Naive B cell (primary cell): Measurements from ENCODE around the gene TMEM131. TPM values are rescaled to one million over a fixed set of nuclear protein-coding genes. Genes with fewer than 3 reads are reported as not detected.
"Not testable (repeated sequence)": the region's sequence is repeated elsewhere in the genome, so short reads cannot be mapped to it uniquely, and the experiment has no call there.

Source experiments
- ATAC-seq, 2 donors: fragments of 150-1000 bp; cut with Tn5 transposase; 2 replicates each; pipeline ENCODE4 v1.10.0; 2021; ENCODE audit warnings: low read depth in 2 of 2, mild to moderate bottlenecking in 2 of 2, moderate library complexity in 2 of 2
- DNase-seq: peaks from one replicate; pipeline ENCODE4 v3.0.0; 2022
- H3K27ac Mint-ChIP-seq, 6 donors: one replicate each; pipeline ENCODE4 v1.8.0; 2020 to 2022; ENCODE audit warnings: mild to moderate bottlenecking in 6 of 6, mixed read lengths in 6 of 6, moderate library complexity in 5 of 6, inconsistent platforms in 2 of 6
- H3K27me3 Mint-ChIP-seq, 3 donors: one replicate each; pipeline ENCODE4 v1.8.0; 2021 to 2022; ENCODE audit warnings: mixed read lengths in 3 of 3, mild to moderate bottlenecking in 1 of 3
- H3K36me3 Mint-ChIP-seq, 2 donors: one replicate each; pipeline ENCODE4 v1.8.0; 2020 to 2022; ENCODE audit warnings: mixed read lengths in 2 of 2, inconsistent platforms in 1 of 2, mild to moderate bottlenecking in 1 of 2
- H3K4me1 Mint-ChIP-seq, 3 donors: one replicate each; pipeline ENCODE4 v1.8.0; 2020 to 2022; ENCODE audit warnings: mixed read lengths in 3 of 3, inconsistent platforms in 1 of 3, mild to moderate bottlenecking in 1 of 3, moderate library complexity in 1 of 3
- H3K4me3 Mint-ChIP-seq, 8 donors: one replicate each; pipeline ENCODE4 v1.8.0; 2020 to 2022; ENCODE audit warnings: mild to moderate bottlenecking in 8 of 8, mixed read lengths in 8 of 8, moderate library complexity in 8 of 8, inconsistent platforms in 2 of 8
- H3K9me3 Mint-ChIP-seq, 7 donors: one replicate each; pipeline ENCODE4 v1.8.0; 2020 to 2022; ENCODE audit warnings: mixed read lengths in 7 of 7, mild to moderate bottlenecking in 5 of 7, inconsistent platforms in 2 of 7, moderate library complexity in 1 of 7
- polyA plus RNA-seq, 6 donors: library from polyadenylated mRNA; unstranded; fragments of 300-500 nt; fragmentation: Illumina TruSeq; gene quantifications; one replicate each; pipeline ENCODE4 v1.2.3, GENCODE V29; 2021; ENCODE audit warnings: low read depth in 6 of 6

Gene TMEM131
- polyA plus RNA-seq, 6 donors from 2014 or later: 13.4 to 32.9 (median 19.1) TPM

GRCh38 chr2:97908208-97908676 lies 87.5 kb downstream of the TMEM131 start:
- peak in 1 of 2 donors; percentile 56 for ATAC-seq
- H3K36me3 Mint-ChIP-seq: peaks cover 11 to 12% of the 10 kb centered on the region in 2 donors
- peaks cover 47 to 70% (median 69%) of the 10 kb centered on the region in 3 donors for H3K4me1 Mint-ChIP-seq

GRCh38 chr2:97907369-97908100 lies 88.2 kb downstream of the TMEM131 start:
- Mint-ChIP-seq H3K27me3 (no peaks in the 10 kb centered on the region), H3K9me3 (no peaks in the 10 kb centered on the region), H3K4me1 (peaks cover 45 to 65% (median 63%) of the 10 kb centered on the region in 3 donors), H3K4me3 (peak overlapping the region; percentile 3 to 83 (median 66)), H3K27ac (peak overlapping the region; percentile 10 to 93 (median 78)), H3K36me3 (peaks cover 11 to 12% of the 10 kb centered on the region in 2 donors)
- ATAC-seq (peak; percentile 76 to 81), DNase-seq (peak; percentile 15)

More at GRCh38 chr2:97908208-97908676, 87.5 kb downstream of the TMEM131 start:
- Mint-ChIP-seq H3K27me3 (no peaks in the 10 kb centered on the region), H3K4me3 (peak overlapping the region; percentile 17 to 83 (median 66)), H3K9me3 (no peaks in the 10 kb centered on the region), H3K27ac (peak overlapping the region; percentile 52 to 93 (median 78))
- no peak for DNase-seq

- H3K4me3 Mint-ChIP-seq: peak overlapping the region in 1 of 8 donors; percentile 13
- no peaks in the 10 kb centered on the region for H3K9me3 Mint-ChIP-seq
- DNase-seq (no peak), ATAC-seq (no peak)
- H3K27ac Mint-ChIP-seq: peak overlapping the region in 4 of 6 donors; percentile 24 to 68 (median 58)
- H3K4me1 Mint-ChIP-seq: peaks cover 42 to 57% (median 57%) of the 10 kb centered on the region in 3 donors
- peaks cover 18% of the 10 kb centered on the region in 2 donors for H3K36me3 Mint-ChIP-seq
- H3K27me3 Mint-ChIP-seq: no peaks in the 10 kb centered on the region
Measured at GRCh38 chr2:97906307-97906706, 89.4 kb downstream of the TMEM131 start.

GRCh38 chr2:97905294-97905693 lies 90.5 kb downstream of the TMEM131 start:
- Mint-ChIP-seq H3K27ac (peak overlapping the region in 1 of 6 donors; percentile 36), H3K9me3 (no peaks in the 10 kb centered on the region)
- no peak for DNase-seq

GRCh38 chr2:97901862-97902261 lies 93.9 kb downstream of the TMEM131 start:
- Mint-ChIP-seq H3K27me3 (no peaks in the 10 kb centered on the region), H3K27ac (no peak overlapping the region), H3K9me3 (no peaks in the 10 kb centered on the region), H3K36me3 (peaks cover 19 to 33% of the 10 kb centered on the region in 2 donors), H3K4me1 (peaks cover 22 to 36% (median 28%) of the 10 kb centered on the region in 3 donors), H3K4me3 (no peak overlapping the region)
- no peak for ATAC-seq
- no peak for DNase-seq

More at GRCh38 chr2:97905294-97905693, 90.5 kb downstream of the TMEM131 start:
- H3K4me3 Mint-ChIP-seq: no peak overlapping the region
- peaks cover 42 to 54% (median 54%) of the 10 kb centered on the region in 3 donors for H3K4me1 Mint-ChIP-seq
- ATAC-seq: no peak
- H3K36me3 Mint-ChIP-seq: peaks cover 19 to 28% of the 10 kb centered on the region in 2 donors
- no peaks in the 10 kb centered on the region for H3K27me3 Mint-ChIP-seq

- no peak overlapping the region for H3K4me3 Mint-ChIP-seq
- no peaks in the 10 kb centered on the region for H3K27me3 Mint-ChIP-seq
- H3K27ac Mint-ChIP-seq: peak overlapping the region in 1 of 6 donors; percentile 6
- H3K9me3 Mint-ChIP-seq: no peaks in the 10 kb centered on the region
- DNase-seq (no peak), ATAC-seq (no peak)
- peaks cover 19 to 36% (median 28%) of the 10 kb centered on the region in 3 donors for H3K4me1 Mint-ChIP-seq
- H3K36me3 Mint-ChIP-seq: peaks cover 24 to 36% of the 10 kb centered on the region in 2 donors
Measured at GRCh38 chr2:97900806-97901205, 94.9 kb downstream of the TMEM131 start.

- peaks cover 5 to 40% (median 13%) of the 10 kb centered on the region in 3 donors for H3K4me1 Mint-ChIP-seq
- H3K27ac Mint-ChIP-seq: peak overlapping the region in 2 of 6 donors; percentile 38 to 41
- DNase-seq, H3K9me3 Mint-ChIP-seq, H3K27me3 Mint-ChIP-seq, H3K4me3 Mint-ChIP-seq, ATAC-seq: not testable (repeated sequence)
- H3K36me3 Mint-ChIP-seq: peaks cover 21 to 36% of the 10 kb centered on the region in 2 donors
Measured at GRCh38 chr2:97893042-97893441, 102.7 kb downstream of the TMEM131 start.

- Mint-ChIP-seq H3K9me3 (peaks cover 0 to 16% (median 12%) of the 10 kb centered on the region in 7 donors), H3K27ac (peak overlapping the region in 3 of 6 donors; percentile 12 to 44 (median 31)), H3K27me3 (no peaks in the 10 kb centered on the region), H3K36me3 (peaks cover 36 to 42% of the 10 kb centered on the region in 2 donors), H3K4me1 (peaks cover 5 to 40% (median 12%) of the 10 kb centered on the region in 3 donors), H3K4me3 (no peak overlapping the region)
- DNase-seq (no peak), ATAC-seq (no peak)
Measured at GRCh38 chr2:97891611-97892010, 104.1 kb downstream of the TMEM131 start.

GRCh38 chr2:97889156-97889555 lies 106.6 kb downstream of the TMEM131 start:
- Mint-ChIP-seq H3K9me3 (peaks cover 6 to 35% (median 30%) of the 10 kb centered on the region in 7 donors), H3K4me3 (no peak overlapping the region), H3K36me3 (peaks cover 49 to 53% of the 10 kb centered on the region in 2 donors), H3K27me3 (no peaks in the 10 kb centered on the region), H3K4me1 (peaks cover 7 to 23% (median 16%) of the 10 kb centered on the region in 3 donors), H3K27ac (peak overlapping the region in 2 of 6 donors; percentile 21 to 45)
- ATAC-seq (no peak), DNase-seq (no peak)

GRCh38 chr2:97885841-97886240 lies 109.9 kb downstream of the TMEM131 start:
- H3K4me3 Mint-ChIP-seq: peak overlapping the region in 1 of 8 donors; percentile 25
- peaks cover 6 to 35% (median 26%) of the 10 kb centered on the region in 7 donors for H3K9me3 Mint-ChIP-seq
- ATAC-seq (no peak), DNase-seq (no peak)
- H3K27ac Mint-ChIP-seq: peak overlapping the region in 2 of 6 donors; percentile 37 to 85
- no peaks in the 10 kb centered on the region for H3K27me3 Mint-ChIP-seq
- peaks cover 16 to 34% (median 16%) of the 10 kb centered on the region in 3 donors for H3K4me1 Mint-ChIP-seq
- H3K36me3 Mint-ChIP-seq: peaks cover 46 to 50% of the 10 kb centered on the region in 2 donors

GRCh38 chr2:97880334-97880733 lies 115.4 kb downstream of the TMEM131 start:
- H3K27ac Mint-ChIP-seq: peak overlapping the region; percentile 0 to 75 (median 45)
- DNase-seq (no peak), ATAC-seq (no peak)
- H3K4me1 Mint-ChIP-seq: peaks cover 38 to 60% (median 49%) of the 10 kb centered on the region in 3 donors
- H3K36me3 Mint-ChIP-seq: peaks cover 26 to 28% of the 10 kb centered on the region in 2 donors
- H3K9me3 Mint-ChIP-seq: peaks cover 0 to 18% (median 8%) of the 10 kb centered on the region in 7 donors
- peak overlapping the region in 1 of 8 donors; percentile 1 for H3K4me3 Mint-ChIP-seq
- no peaks in the 10 kb centered on the region for H3K27me3 Mint-ChIP-seq

GRCh38 chr2:97878865-97879264 lies 116.9 kb downstream of the TMEM131 start:
- H3K4me1 Mint-ChIP-seq: peaks cover 40 to 75% (median 62%) of the 10 kb centered on the region in 3 donors
- peaks cover 0 to 13% (median 1%) of the 10 kb centered on the region in 7 donors for H3K9me3 Mint-ChIP-seq

GRCh38 chr2:97878317-97878716 lies 117.4 kb downstream of the TMEM131 start:
- peaks cover 43 to 80% (median 63%) of the 10 kb centered on the region in 3 donors for H3K4me1 Mint-ChIP-seq
- H3K4me3 Mint-ChIP-seq: not testable (repeated sequence)

More at GRCh38 chr2:97878865-97879264, 116.9 kb downstream of the TMEM131 start:
- no peak for DNase-seq
- Mint-ChIP-seq H3K27ac (peak overlapping the region in 1 of 6 donors; percentile 53), H3K27me3 (no peaks in the 10 kb centered on the region), H3K36me3 (peaks cover 14 to 26% of the 10 kb centered on the region in 2 donors), H3K4me3 (no peak overlapping the region)
- ATAC-seq: no peak

More at GRCh38 chr2:97878317-97878716, 117.4 kb downstream of the TMEM131 start:
- Mint-ChIP-seq H3K36me3 (peaks cover 14 to 28% of the 10 kb centered on the region in 2 donors), H3K9me3 (peaks cover 0 to 13% (median 1%) of the 10 kb centered on the region in 7 donors)
- DNase-seq, H3K27ac Mint-ChIP-seq, H3K27me3 Mint-ChIP-seq, ATAC-seq: not testable (repeated sequence)
